Gastrocnemius medialis (tissue), 4 donors: Measurements from ENCODE around the gene TNRC18.

Experiments used
- POLR2A ChIP-seq, 2 donors: fragments of 450-650 bp; IDR thresholded peaks; one replicate each; pipeline ENCODE4 v1.6.1; 2017; ENCODE audit warnings: antibody characterized with exemption in 2 of 2, mild to moderate bottlenecking in 2 of 2, moderate library complexity in 2 of 2
- TF ChIP-seq, protein P1 (sequence below), 5 experiments: fragments of 450-650 bp in 3 of 5; fragments of 200-600 bp in 2 of 5; sonication (generic) in 2 of 5; IDR thresholded peaks in 4 of 5; conservative IDR thresholded peaks in 1 of 5; 1 replicate in 4 of 5; 2 replicates in 1 of 5; pipeline ENCODE4 v1.5.1; 2016 to 2019; ENCODE audit warnings: antibody characterized with exemption in 5 of 5, mild to moderate bottlenecking in 3 of 5, moderate library complexity in 3 of 5

GRCh38 chr7:5429857-5430611 is 6.4 kb upstream of the TNRC18 start:
- TF ChIP-seq, protein P1, sequence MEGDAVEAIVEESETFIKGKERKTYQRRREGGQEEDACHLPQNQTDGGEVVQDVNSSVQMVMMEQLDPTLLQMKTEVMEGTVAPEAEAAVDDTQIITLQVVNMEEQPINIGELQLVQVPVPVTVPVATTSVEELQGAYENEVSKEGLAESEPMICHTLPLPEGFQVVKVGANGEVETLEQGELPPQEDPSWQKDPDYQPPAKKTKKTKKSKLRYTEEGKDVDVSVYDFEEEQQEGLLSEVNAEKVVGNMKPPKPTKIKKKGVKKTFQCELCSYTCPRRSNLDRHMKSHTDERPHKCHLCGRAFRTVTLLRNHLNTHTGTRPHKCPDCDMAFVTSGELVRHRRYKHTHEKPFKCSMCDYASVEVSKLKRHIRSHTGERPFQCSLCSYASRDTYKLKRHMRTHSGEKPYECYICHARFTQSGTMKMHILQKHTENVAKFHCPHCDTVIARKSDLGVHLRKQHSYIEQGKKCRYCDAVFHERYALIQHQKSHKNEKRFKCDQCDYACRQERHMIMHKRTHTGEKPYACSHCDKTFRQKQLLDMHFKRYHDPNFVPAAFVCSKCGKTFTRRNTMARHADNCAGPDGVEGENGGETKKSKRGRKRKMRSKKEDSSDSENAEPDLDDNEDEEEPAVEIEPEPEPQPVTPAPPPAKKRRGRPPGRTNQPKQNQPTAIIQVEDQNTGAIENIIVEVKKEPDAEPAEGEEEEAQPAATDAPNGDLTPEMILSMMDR (IDR thresholded peaks at IDR 0.05 in 4 of 5, conservative IDR thresholded peaks at IDR 0.05 in 1 of 5), result no peak
- TF ChIP-seq POLR2A (IDR thresholded peaks at IDR 0.05), result no peak
